NCI-H345 treated with DMSO at 0.1 percent for 48 hours (cell line): ENCODE measurements around the gene PLK4.
"Not testable (repeated sequence)": the region's sequence is repeated elsewhere in the genome, so short reads cannot be mapped to it uniquely, and the experiment has no call there.

ENCODE experiments used
- DNase-seq: peaks from one replicate; lab custom pipeline; 2025; ENCODE audit not compliant: unreplicated experiment; lab: John Stamatoyannopoulos, UW

Gene PLK4

DNA sequence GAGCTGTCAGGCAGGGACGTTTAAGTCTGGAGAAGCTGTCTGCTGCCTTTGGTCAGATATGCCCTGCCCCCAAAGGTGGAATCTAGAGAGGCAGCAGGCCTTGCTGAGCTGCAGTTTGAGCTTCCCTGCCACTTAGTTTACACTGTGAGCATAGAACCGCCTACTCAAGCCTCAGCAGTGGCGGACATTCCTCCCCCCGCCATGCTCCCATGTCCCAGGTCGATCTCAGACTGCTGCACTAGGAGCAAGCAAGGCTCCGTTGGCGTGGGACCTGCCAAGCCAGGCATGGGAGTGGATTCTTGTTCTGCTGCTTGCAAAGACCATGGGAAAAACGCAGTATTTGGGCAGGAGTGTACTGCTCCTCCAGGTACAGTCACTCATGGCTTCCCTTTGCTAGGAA lies 24.3 kb downstream of the PLK4 start:
- DNase-seq = no peak

DNA sequence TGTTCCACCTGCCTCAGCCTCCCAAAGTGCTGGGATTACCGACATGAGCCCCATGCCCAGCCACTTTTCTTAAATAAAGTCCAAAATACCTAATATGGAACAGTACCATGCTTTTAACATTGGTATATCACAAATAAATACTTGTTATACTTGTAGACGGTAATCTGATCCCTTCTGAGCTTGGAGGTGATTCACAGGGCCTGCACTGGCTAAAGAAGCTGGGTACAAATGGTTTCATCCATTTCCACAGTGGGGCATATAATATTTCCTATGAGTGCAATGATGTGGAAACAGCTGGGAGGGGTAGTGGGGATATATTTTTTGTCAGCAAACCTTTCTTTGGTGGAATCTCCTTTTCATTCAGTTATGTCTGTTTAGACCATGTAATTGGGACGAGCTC lies 35.8 kb downstream of the PLK4 start:
- no peak for DNase-seq

GRCh38 chr4:127917151-127917550 lies 36.5 kb downstream of the PLK4 start:
- no peak for DNase-seq

DNA sequence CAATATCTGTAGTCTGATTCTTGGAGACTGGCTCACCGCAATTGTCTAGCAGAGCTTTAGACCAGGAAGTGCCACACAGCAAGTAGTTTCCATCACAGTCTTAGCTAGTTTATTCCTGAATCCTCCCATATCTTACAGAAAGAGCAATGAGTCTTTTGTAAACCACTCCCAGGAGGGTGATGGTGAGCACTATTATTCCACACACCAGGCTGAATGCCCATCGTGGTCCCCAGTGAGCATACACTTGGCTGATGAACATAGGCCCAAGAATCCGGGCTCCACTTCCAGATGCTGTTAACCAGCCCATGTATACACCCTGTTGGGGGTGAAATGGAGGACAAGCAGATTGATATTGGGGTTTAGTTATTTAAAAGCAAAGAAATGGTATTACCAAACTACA lies 39.8 kb downstream of the PLK4 start:
- DNase-seq = no peak

- no peak for DNase-seq
Measured at GRCh38 chr4:127922226-127922625, 41.5 kb downstream of the PLK4 start.

DNA sequence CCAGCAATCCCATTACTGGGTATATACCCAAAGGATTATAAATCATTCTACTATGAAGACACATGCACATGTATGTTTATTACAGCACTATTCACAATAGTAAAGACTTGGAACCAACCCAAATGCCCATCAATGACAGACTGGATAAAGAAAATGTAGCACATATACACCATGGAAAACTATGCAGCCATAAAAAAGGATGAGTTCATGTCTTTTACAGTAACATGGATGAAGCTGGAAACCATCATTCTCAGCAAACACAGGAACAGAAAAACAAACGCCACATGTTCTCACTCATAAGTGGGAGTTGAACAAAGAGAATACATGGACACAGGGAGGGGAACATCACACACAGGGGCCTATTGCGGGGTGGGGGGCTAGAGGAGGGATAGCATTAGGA lies 45.0 kb downstream of the PLK4 start:
- not testable (repeated sequence) for DNase-seq

GRCh38 chr4:127930175-127930574 lies 49.5 kb downstream of the PLK4 start:
- DNase-seq = no peak

- not testable (repeated sequence) for DNase-seq
Measured at GRCh38 chr4:127931836-127932235, 51.1 kb downstream of the PLK4 start.

- DNase-seq = no peak
Measured at GRCh38 chr4:127936974-127937373, 56.3 kb downstream of the PLK4 start.
